Iris pigment epithelial cell (primary cell): ENCODE measurements around the gene GDPD3.
"Not testable (repeated sequence)": the region's sequence is repeated elsewhere in the genome, so short reads cannot be mapped to it uniquely, and the experiment has no call there.

Experiments
- DNase-seq: peaks from one replicate; pipeline ENCODE4 v3.0.0-alpha.2; 2011; ENCODE audit warnings: low read depth

The GDPD3 gene

DNA sequence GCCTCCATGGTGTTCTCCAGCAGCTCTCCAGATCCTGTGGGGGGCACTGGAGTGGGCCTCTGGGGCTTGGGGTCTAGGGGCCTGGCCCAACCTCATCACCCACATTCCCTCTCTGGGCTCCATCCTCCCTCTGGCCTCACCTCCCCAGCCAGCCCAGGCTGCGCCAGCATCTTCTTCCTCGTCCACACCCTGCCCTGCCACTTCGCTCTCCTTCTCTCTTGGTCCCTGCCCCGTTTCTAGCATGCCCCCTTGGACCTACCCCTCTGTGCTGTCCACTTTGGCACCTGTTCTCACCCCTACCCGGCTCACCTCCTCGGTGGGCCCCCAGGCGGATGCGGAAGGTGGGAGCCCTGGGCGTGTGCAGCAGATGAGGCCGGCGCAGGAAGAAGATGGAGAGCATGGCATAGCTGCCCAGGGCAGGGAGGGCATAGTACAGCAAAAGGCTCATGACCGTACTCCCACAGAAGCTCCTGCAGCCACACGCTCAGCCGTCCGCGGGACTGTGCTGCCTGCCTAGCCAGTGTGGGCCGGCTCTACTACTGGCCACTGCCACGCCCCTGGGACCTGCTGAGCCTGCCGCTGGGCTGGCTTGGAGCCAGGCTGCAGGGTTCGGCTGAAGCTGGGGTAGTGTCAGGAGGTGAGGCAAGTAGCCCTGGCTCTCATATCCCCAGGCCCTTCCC, at the start of gene GDPD3:
TSS of gene GDPD3 (minus strand) at position 507 of the 680 bp plus-strand sequence. CDS start at position 448, 59 bp downstream.
- DNase-seq: no peak

DNA sequence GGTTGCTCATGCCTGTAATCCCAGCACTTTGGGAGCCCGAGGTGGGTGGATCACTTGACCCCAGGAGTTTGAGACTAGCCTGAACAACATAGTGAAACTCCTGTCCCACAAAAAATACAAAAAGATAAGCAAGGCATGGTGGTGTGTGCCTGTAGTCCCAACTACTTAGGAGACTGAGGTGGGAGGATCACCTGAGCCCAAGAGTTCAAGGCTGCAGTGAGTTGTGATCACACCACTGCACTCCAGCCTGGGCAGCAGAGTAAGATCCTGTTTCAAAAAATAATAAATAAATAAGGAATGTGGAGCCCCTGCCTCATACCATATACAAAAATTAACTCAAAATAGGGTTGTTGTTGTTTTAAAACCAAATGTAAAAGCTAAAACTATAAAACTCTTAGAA, 43.9 kb upstream of the GDPD3 start:
- no peak for DNase-seq

- no peak for DNase-seq
These were observed 41.9 kb upstream of the GDPD3 start for GRCh38 chr16:30155188-30155587.

GRCh38 chr16:30152517-30152916, 39.2 kb upstream of the GDPD3 start:
- no peak for DNase-seq

GRCh38 chr16:30151091-30151490, 37.8 kb upstream of the GDPD3 start:
- DNase-seq: no peak

DNA sequence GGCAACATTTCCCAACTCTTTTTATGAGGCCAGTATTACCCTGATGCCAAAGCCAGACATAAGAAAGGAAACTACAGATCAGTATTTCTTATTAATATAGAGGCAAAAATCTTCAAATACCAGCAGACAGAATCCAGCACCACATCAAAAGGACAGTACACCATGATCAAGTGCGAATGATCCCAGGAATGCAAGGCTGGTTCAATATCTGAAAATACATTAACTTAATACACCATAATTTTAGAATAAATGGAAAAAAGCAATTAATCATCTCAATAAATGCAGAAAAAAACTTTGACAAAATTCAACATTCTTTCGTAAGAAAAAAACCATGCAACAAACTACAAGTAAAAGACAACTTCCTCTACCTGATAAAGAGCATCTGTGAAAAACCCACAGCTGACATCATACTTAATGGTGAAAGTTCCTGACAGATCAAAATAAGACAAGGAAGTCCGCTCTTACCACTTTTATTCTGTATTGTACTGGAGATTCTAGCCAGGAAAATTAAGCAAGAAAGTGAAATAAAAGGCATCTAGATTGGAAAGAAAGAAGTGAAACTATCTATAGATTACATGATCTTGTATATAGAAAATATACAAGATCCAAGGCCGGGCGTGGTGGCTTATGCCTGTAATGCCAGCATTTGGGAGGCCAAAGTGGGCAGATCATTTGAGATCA, 36.1 kb upstream of the GDPD3 start:
- no peak for DNase-seq

- DNase-seq: no peak
These were observed 34.6 kb upstream of the GDPD3 start for GRCh38 chr16:30147843-30148510.

GRCh38 chr16:30145657-30146056, 32.3 kb upstream of the GDPD3 start:
- DNase-seq: no peak

DNA sequence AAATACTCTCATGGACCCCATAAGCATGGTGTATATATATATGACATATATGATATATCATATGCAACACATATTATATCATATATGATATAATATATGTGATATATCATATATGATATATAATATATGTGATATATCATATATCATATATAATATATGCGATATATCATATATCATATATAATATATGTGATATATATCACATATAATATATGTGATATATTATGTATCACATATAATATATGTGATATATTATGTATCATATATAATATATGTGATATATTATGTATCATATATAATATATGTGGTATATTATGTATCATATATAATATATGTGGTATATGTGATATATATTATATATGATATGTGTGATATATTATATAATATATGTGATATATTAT, 31.6 kb upstream of the GDPD3 start:
- no peak for DNase-seq

DNA sequence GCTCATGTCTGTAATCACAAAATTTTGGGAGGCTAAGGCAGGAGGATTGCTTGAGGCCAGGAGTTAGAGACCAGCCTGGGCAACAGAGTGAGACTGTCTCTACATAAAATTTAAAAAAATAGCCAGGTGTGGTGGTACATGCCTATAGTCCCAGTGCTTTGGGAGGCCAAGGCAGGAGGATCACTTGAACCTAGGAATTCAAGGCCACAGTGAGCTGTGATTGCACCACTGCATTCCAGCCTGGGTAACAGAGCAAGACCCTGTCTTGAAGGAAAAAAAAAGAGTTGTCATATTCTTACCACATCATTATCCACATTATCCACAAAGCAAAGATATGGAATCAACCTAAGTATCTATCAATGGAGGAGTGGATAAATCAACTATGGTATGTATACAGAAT, 30.7 kb upstream of the GDPD3 start:
- DNase-seq: no peak

GRCh38 chr16:30143347-30143702, 30.0 kb upstream of the GDPD3 start:
- DNase-seq: no peak

DNA sequence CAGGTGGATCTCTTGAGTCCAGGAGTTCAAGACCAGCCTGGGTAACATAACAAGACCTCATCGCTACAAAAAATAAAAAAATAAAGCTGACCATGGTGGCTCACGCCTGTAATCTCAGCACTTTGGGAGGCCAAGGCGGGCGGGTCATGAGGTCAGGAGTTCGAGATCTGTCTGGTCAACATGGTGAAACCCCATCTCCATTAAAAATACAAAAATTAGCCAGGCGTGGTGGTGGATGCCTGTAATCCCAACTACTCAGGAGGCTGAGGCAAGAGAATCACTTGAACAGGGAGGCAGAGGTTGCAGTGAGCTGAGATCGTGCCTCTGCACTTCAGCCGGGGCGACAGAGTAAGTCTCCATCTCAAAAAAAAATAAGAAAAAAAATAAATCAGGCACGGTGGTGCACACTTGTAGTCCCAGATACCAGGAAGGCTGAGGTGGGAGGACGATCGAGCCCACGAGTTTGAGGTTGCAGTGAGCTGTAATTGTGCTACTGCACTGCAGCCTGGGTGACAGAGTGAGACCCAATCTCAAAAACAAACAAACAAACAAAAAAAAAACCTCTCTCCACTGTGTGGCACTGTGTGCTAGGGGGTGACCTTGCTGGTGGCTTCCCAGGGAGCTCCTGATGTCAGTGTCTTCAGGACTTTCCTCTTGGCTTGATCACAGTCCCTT, 29.5 kb upstream of the GDPD3 start:
- no peak for DNase-seq

GRCh38 chr16:30141750-30142149, 28.4 kb upstream of the GDPD3 start:
- no peak for DNase-seq

GRCh38 chr16:30139583-30140481, 26.5 kb upstream of the GDPD3 start:
- no peak for DNase-seq

DNA sequence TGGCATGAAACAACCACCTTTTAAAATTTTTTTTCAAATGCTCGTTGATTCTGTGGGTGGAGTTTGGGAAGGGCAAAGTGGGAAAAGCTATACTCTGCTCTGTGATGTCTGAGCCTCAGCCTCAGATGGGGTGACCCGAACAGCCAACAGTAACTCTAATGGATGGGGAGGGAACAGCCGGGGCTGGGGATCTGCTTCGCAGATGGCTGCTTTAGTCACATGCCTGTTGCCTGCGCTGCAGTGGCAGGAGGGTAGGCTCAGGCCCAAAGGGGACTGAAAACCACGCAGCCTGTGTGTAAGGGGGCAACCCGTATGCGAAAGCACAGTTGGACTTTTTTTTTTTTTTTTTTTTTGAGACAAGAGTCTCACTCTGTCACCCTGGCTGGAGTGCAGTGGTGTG, 24.6 kb upstream of the GDPD3 start:
- DNase-seq: no peak

- peak; percentile 16 for DNase-seq
These were observed 23.8 kb upstream of the GDPD3 start for GRCh38 chr16:30136971-30137605.

GRCh38 chr16:30132591-30132990, 19.3 kb upstream of the GDPD3 start:
- no peak for DNase-seq

- no peak for DNase-seq
These were observed 18.6 kb upstream of the GDPD3 start for GRCh38 chr16:30131869-30132475.

- DNase-seq: no peak
These were observed 14.7 kb upstream of the GDPD3 start for GRCh38 chr16:30127993-30128392.

GRCh38 chr16:30125690-30126089, 12.4 kb upstream of the GDPD3 start:
- DNase-seq: not testable (repeated sequence)

DNA sequence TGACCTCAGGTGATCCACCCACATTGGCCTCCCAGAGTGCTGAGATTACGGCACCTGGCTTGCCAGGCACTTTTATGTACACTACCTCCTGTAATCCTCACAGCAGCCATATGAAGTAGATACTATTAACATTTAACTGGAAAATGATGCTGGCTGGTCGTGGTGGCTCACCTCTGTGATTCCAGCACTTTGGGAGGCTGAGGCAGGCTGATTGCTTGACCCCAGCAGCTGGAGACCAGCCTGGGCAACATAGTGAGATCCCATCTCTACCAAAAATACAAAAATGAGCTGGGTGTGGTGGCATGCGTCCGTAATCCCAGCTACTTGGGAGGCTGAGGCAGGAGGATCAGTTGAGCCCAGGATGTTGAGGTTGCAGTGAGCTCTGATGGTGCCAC, 11.6 kb upstream of the GDPD3 start:
- no peak for DNase-seq
